HG02642 (cell line): ENCODE measurements around the gene MYO1A.
A peak's percentile ranks its signal among the peaks of the same experiment; 100 is the strongest.

Source experiments
- ATAC-seq: cut with Tn5 transposase; IDR thresholded peaks from one replicate; pipeline ENCODE4 v1.9.1; 2021; ENCODE audit warnings: mild to moderate bottlenecking; ENCODE audit not compliant: unreplicated experiment, poor library complexity

The MYO1A gene

GRCh38 chr12:57049890-57050289, at the start of gene MYO1A:
Gene MYO1A (minus strand): TSS chr12:57050129. CDS start chr12:57048323, 1,806 bp downstream.
- ATAC-seq = no peak

DNA sequence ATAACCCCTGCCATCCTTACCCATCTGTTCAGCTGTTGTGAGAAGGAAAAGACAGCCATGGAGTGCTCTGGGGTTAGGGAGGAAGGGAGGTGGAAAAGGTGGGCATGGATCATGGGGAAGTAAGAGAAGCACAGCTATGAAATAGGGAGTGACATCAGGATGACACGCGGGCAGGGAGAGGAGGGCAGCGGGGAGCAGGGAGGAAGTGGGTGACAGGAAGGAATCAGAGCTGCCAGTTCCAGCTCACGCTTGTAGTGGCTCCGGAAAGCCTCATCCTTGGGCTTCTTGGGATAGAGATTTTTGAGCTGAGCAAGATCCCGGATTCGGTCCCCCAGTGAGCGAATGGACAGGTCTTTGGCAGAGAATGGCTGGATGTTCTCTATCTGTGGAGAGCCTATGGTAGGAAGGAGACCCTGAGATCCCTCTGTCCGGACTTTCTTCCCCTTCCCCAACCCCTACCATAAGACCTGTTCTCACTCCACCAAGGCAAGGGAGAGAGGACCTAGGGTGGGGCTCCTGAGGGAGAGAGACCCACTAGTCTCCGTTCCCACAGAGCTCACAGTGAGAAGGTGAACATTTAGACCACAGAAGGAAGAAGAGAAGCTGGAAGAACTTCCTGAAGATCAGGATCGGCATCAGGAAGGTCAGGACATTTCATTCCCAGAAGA, 49.3 kb upstream of the MYO1A start:
- no peak for ATAC-seq

DNA sequence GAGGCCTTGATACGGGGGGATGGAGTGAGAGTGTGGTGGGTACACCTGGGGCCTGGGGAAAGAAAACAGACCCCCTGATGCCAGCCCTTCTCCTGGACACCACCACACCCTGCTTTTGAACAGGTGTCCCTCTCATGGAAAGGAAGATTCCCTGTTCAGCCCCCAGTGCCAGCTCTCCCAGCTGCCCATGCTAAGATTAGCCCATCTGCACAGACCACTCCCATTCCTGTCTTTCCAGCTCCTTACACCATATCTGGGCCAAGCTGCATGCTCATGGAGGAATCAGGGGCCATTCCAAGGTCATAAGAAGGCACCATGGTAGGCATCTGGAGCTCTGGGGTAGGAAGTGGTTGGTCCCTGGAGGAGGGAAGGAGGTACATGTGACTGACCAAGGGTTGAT, 48.6 kb upstream of the MYO1A start:
- ATAC-seq = no peak

- ATAC-seq = no peak
These were observed 47.6 kb upstream of the MYO1A start for GRCh38 chr12:57097554-57097835.

GRCh38 chr12:57096748-57097553, 47.0 kb upstream of the MYO1A start:
- ATAC-seq = no peak

DNA sequence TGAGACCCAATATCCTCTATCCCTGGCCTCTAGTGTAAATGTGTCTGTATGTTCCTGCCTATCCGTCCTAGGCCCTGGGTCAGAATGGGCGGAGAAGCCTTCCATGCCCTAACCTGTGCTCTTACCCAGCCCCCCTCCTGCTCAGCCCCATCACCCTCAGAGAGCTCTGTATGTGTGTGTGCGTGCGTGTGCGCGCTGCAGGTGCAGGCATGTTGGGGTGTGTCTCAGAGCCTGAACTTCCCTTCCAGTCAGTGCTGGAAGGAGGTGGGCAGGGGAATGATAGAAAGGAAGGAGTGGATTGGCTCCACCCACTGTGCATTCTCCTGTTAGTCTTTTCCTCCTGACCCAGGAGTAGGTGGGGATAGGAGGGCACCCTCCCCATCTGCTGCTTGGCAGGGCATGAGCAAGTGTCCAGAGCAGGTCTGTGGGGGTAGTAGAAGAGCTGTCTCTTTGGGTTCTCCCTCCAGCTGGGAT, 46.2 kb upstream of the MYO1A start:
- ATAC-seq = no peak

- no peak for ATAC-seq
These were observed 45.5 kb upstream of the MYO1A start for GRCh38 chr12:57095440-57095839.

- no peak for ATAC-seq
These were observed 44.6 kb upstream of the MYO1A start for GRCh38 chr12:57094208-57095160.

GRCh38 chr12:57093415-57094207, 43.7 kb upstream of the MYO1A start:
- ATAC-seq = peak; percentile 24

DNA sequence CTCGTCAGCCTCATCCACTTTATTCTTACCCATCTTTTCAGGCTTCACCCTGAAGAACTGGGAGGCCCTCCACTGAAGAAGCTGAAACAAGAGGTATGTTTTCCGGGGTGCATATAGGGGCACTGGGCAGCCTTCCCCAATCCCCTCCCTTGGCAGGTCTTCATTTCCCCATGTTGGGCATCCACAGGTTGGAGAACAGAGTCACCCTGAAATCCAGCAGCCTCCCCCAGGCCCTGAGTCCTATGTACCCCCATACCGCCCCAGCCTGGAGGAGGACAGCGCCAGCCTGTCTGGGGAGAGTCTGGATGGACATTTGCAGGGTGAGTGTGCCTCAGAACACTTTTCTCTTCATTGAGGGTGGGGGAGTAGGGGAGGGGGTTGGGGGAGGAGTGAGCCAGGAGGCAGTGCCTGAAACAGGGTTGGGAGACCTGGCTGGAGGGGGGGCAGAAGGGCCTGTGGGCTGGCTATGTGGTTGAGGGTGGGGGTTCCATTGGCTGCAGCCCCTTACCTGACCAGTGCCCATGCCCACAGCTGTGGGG, 43.0 kb upstream of the MYO1A start:
- ATAC-seq = no peak

DNA sequence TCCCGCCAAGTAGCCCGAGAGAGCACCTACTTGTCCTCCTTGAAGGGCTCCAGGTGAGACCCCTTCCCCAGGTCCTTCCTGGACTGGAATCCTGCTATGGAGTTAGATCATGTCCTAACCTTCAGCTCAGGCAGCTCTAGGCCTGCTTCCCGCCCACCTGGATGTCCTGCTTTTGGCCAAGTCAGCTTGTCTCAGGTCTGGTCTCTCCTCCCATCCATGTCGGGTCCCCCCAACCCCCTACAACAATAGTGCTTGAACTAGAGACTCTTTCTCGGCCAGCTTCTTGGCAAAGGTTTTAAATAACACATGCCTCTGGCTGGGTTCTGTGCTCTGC, 42.6 kb upstream of the MYO1A start:
- ATAC-seq = no peak

DNA sequence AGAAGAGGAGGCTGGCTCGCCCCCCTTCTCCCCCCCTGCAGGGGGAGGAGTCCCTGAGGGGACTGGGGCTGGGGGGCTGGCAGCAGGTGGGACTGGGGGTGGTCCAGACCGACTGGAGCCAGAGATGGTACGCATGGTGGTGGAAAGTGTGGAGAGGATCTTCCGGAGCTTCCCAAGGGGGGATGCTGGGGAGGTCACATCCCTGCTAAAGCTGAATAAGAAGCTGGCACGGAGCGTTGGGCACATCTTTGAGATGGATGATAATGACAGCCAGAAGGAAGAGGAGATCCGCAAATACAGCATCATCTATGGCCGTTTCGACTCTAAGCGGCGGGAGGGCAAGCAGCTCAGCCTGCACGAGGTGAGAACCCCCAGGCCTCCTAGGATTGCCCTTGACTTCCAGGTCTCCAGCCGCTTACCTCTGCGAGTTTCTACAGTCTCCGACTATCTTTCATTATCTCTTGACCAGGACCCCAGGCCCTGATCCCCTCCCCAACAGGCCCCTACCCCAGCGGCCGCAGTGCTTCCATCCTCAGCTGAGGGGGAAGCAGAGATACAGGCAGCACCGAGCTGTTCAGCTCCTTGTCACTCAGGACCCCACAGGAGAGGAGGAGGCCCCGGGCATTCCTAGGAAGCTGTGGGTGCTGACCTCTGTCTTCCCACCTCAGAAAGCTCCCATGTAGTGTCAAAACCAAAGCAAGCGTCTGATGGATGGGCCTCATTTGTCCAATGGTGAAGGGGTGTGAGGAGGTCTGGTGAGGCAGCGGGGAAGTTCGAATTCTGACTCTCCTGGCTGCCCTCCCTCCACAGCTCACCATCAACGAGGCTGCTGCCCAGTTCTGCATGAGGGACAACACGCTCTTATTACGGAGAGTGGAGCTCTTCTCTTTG, 42.0 kb upstream of the MYO1A start:
- no peak for ATAC-seq

- no peak for ATAC-seq
These were observed 41.2 kb upstream of the MYO1A start for GRCh38 chr12:57090924-57091637.

- ATAC-seq = no peak
These were observed 40.6 kb upstream of the MYO1A start for GRCh38 chr12:57090490-57090889.

- ATAC-seq = no peak
These were observed 39.6 kb upstream of the MYO1A start for GRCh38 chr12:57089271-57090245.

GRCh38 chr12:57088354-57089270, 38.7 kb upstream of the MYO1A start, which contains the start of gene NAB2:
Gene NAB2 (plus strand): TSS chr12:57089114. CDS start chr12:57089272, 158 bp downstream.
- ATAC-seq = peak; percentile 55
